Measurements from ENCODE around the gene ATP6V1B1. TPM values are rescaled to one million over a fixed set of nuclear protein-coding genes. Genes with fewer than 3 reads are reported as not detected.

Gene ATP6V1B1
- total RNA-seq, 1 experiment from 2014 or later, result not detected

GRCh38 chr2:70898363-70899240, 37.1 kb upstream of the ATP6V1B1 start:
- in situ Hi-C loops (cut with HindIII; ENCODE audit: low pct_unique_long_range_greater_than_20kb, low sequenced_read_pairs), result no loop called here
- DNase-seq (ENCODE audit: low read depth), result no peak

GRCh38 chr2:70901227-70902066, 34.3 kb upstream of the ATP6V1B1 start:
- in situ Hi-C loops (cut with HindIII; ENCODE audit: low pct_unique_long_range_greater_than_20kb, low sequenced_read_pairs), result no loop called here
- no peak for DNase-seq (ENCODE audit: low read depth)

- no peak for DNase-seq (ENCODE audit: low read depth)
- in situ Hi-C loops (cut with HindIII; ENCODE audit: low pct_unique_long_range_greater_than_20kb, low sequenced_read_pairs), result no loop called here
Measured at GRCh38 chr2:70902067-70902442, 33.6 kb upstream of the ATP6V1B1 start.

GRCh38 chr2:70902579-70902978, 33.1 kb upstream of the ATP6V1B1 start:
- in situ Hi-C loops (cut with HindIII; ENCODE audit: low pct_unique_long_range_greater_than_20kb, low sequenced_read_pairs), result no loop called here
- no peak for DNase-seq (ENCODE audit: low read depth)

GRCh38 chr2:70903171-70903570, 32.5 kb upstream of the ATP6V1B1 start:
- in situ Hi-C loops (cut with HindIII; ENCODE audit: low pct_unique_long_range_greater_than_20kb, low sequenced_read_pairs), result no loop called here
- DNase-seq (ENCODE audit: low read depth), result no peak

GRCh38 chr2:70903641-70904340, 31.9 kb upstream of the ATP6V1B1 start:
- in situ Hi-C loops (cut with HindIII; ENCODE audit: low pct_unique_long_range_greater_than_20kb, low sequenced_read_pairs), result no loop called here
- DNase-seq (ENCODE audit: low read depth), result no peak

- no peak for DNase-seq (ENCODE audit: low read depth)
- in situ Hi-C loops (cut with HindIII; ENCODE audit: low pct_unique_long_range_greater_than_20kb, low sequenced_read_pairs), result no loop called here
Measured at GRCh38 chr2:70904371-70905216, 31.1 kb upstream of the ATP6V1B1 start.

- no peak for DNase-seq (ENCODE audit: low read depth)
- in situ Hi-C loops (cut with HindIII; ENCODE audit: low pct_unique_long_range_greater_than_20kb, low sequenced_read_pairs), result no loop called here
Measured at GRCh38 chr2:70905443-70906421, 30.0 kb upstream of the ATP6V1B1 start.

DNA sequence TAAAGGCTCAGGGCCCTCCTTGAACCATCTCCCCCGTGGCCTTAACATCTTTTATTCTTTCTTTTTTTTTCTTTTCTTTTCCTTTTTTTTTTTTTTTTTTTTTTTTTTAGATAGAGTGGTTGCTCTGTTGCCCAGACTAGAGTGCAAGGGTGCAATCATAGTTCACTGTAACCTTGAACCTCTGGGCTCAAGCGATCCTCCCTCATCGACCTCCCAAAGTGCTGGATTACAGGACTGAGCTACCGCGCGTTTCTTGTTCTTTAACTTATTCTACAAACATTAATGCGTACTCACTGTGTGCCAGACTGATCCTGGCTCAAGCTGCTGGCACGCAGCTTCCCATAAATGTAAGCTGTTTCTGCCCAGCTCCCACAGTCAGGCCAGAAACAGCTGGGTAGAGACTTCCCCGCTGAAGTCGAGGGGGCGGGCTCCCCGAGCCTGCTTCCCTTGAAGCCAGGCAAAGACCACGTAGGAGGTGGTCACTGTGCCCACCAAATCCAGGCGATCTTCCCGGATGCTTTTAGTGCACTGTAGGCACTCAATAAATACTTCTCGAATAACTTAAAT, 29.2 kb upstream of the ATP6V1B1 start:
- in situ Hi-C loops (cut with HindIII; ENCODE audit: low pct_unique_long_range_greater_than_20kb, low sequenced_read_pairs), result no loop called here

DNA sequence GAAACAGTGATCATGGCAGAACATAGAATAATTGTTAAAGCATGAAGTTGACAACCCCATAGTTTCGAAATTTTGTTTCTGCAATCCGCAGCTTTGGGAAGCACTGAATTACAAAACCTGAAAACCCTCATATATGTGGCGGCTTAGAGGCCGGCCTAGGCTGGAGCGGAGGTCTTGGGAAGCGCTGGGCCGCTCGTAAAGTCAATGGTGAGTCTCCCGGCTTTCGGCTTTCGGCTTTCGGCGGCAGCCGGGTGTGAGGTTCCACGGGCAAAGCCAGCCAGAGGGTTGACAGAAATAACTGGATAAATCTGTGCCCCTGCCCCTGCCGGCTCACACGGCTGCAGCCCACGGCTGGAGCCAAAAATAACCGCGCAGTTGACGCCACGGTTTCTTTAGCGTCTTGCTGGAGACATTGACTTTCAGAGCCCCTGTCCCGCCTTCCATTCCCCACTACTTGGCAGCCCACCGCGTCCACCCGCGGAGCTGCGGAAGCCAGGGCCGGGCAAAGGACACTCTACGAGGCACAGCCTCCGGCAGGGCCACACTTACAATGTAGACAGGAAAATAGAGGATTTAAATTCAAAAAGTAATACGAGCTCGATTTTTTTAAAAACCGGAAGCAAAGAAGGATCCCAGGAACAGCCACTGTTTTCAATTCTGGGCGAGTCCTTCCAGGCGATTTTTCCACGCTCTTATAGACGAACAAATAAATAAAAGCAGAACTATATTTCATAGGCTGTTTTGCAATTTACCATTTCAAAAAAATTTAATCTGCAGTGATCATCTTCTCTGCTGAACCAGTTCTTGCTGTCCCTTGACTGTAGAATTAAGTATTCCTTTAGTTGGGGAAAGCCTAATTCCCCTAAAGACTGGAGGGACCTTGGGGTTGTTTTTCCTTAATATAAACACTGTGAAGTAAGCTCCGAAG, 28.3 kb upstream of the ATP6V1B1 start:
- DNase-seq (ENCODE audit: low read depth), result no peak
- in situ Hi-C loops (cut with HindIII; ENCODE audit: low pct_unique_long_range_greater_than_20kb, low sequenced_read_pairs), result no loop called here

More for the DNA sequence above, 29.2 kb upstream of the ATP6V1B1 start:
- DNase-seq (ENCODE audit: low read depth), result no peak

GRCh38 chr2:70916291-70916690, 19.4 kb upstream of the ATP6V1B1 start:
- DNase-seq (ENCODE audit: low read depth), result no peak
- in situ Hi-C loops (cut with HindIII; ENCODE audit: low pct_unique_long_range_greater_than_20kb, low sequenced_read_pairs), result no loop called here

DNA sequence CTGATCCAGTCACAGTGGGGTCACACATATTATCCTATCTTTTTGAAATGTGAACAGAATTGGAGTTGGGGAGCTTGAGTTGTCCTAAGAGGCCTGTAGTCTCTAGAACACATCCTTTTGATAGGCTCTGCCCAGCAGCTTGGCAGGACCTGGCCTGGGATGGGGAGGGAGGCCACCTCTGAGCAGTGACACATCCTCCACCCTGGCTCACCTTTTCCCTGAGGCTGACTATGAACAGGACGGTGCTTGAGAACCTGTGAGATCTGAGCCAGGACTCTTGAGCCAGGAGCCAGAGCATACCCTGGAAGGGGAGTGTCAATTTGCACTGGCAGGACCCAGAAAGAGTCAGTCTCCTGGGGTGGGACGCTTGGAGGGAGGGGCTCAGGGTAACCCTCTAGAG, 17.7 kb upstream of the ATP6V1B1 start:
- in situ Hi-C loops (cut with HindIII; ENCODE audit: low pct_unique_long_range_greater_than_20kb, low sequenced_read_pairs), result no loop called here
- no peak for DNase-seq (ENCODE audit: low read depth)

- in situ Hi-C loops (cut with HindIII; ENCODE audit: low pct_unique_long_range_greater_than_20kb, low sequenced_read_pairs), result no loop called here
Measured at GRCh38 chr2:70919672-70920366, 15.9 kb upstream of the ATP6V1B1 start.

DNA sequence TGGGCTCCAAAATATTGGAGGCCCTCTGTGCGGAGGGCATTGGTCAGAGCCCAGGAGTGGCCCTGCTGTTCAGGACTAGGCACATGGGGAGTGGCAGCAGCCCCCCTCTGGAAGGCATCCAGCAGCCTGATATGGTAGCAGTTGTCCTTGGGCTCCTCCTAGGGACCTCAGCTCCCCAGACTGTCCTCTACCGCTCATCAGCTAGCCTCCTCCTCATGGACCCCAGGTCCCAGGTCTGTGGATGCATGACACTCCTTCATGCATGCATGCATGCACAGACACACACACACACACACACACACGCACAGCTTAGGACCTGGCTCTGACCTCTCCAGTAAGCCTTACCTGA, 15.4 kb upstream of the ATP6V1B1 start:
- DNase-seq (ENCODE audit: low read depth), result no peak
- in situ Hi-C loops (cut with HindIII; ENCODE audit: low pct_unique_long_range_greater_than_20kb, low sequenced_read_pairs), result no loop called here

More at GRCh38 chr2:70919672-70920366, 15.9 kb upstream of the ATP6V1B1 start:
- DNase-seq (ENCODE audit: low read depth), result peak; percentile 58

DNA sequence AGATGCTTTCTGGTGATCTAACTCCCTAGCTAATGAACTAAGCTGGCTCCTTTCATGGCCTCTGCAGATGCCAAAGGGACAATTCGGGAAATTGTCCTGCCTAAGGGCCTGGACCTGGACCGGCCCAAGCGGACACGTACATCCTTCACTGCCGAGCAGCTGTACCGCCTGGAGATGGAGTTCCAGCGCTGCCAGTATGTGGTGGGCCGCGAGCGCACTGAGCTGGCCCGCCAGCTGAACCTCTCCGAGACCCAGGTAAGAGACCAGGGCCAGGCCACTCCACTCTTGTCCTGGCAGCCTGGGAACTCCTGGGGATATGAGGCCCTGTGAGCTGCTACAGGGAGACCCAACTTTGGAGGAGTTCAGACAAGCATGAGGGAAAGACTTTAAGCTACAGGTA, 14.7 kb upstream of the ATP6V1B1 start:
- DNase-seq (ENCODE audit: low read depth), result no peak
- in situ Hi-C loops (cut with HindIII; ENCODE audit: low pct_unique_long_range_greater_than_20kb, low sequenced_read_pairs), result no loop called here

Data from Caki2 (cell line).